Caki2 (cell line): ENCODE measurements around the gene ALKBH3. TPM values are rescaled to one million over a fixed set of nuclear protein-coding genes. Genes with fewer than 3 reads are reported as not detected.

ENCODE experiments used
- DNase-seq: peaks from one replicate; pipeline ENCODE4 v3.0.0-alpha.2; 2015; ENCODE audit warnings: low read depth
- in situ Hi-C: cut with HindIII; loops from 2 replicates; pipeline ENCODE4 v1.10.0; 2016; ENCODE audit warnings: low sequenced_read_pairs, low pct_unique_long_range_greater_than_20kb, mixed read lengths
- total RNA-seq: library from RNA; depleted of rRNA; stranded (reverse); fragments of >200 nt; shearing (Covaris generic); gene quantifications from 2 replicates; pipeline ENCODE4 v1.2.3, GENCODE V29; 2014; ENCODE audit warnings: low replicate concordance

ALKBH3 gene
- total RNA-seq, 1 experiment from 2014 or later: 43.1 TPM

- no peak for DNase-seq
- in situ Hi-C loops: no loop called here
Measured at GRCh38 chr11:43874738-43875137, 5.9 kb upstream of the ALKBH3 start.

- in situ Hi-C loops: no loop called here
- DNase-seq: no peak
Measured at GRCh38 chr11:43879789-43880639, 617 bp upstream of the ALKBH3 start.

GRCh38 chr11:43892851-43893250, 12.2 kb downstream of the ALKBH3 start:
- no peak for DNase-seq
- in situ Hi-C loops: no loop called here

- in situ Hi-C loops: no loop called here
- DNase-seq: no peak
Measured at GRCh38 chr11:43894546-43894945, 13.9 kb downstream of the ALKBH3 start.

DNA sequence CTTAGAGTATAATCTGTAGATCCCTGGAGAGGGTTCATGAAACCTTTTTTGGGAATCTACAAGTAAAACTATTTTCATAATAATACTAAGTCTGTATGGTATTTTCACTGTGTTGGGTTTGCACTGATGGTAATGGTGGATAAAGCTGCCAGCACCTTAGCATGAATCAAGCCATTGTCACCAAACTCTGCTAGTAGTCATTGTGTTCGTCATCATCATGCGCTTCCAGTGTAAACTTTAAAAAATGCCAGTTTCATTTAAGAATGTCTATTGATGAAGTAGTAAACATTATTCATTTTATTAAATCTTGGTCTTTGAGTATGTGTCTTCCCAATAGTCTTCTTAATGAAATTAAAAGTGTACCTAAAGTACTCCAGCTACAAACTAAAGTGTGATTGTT, 15.0 kb downstream of the ALKBH3 start:
- DNase-seq: no peak
- in situ Hi-C loops: no loop called here

DNA sequence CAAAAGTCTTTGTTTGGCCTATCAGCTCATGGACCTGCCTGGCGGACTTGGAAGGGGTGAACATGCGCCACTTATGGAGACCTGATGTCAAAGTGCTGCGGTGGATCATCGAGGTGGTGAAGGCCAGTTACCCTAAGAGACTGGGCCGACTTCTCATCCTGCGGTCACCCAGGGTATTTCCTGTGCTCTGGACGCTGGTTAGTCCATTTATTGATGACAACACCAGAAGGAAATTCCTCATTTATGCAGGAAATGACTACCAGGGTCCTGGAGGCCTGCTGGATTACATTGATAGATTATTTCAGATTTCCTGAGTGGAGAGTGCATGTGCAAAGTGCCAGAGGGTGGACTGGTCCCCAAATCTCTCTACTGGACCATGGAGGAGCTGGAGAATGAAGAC, 17.9 kb downstream of the ALKBH3 start:
- in situ Hi-C loops: no loop called here
- DNase-seq: no peak

GRCh38 chr11:43899094-43899493, 18.5 kb downstream of the ALKBH3 start:
- in situ Hi-C loops: no loop called here
- no peak for DNase-seq

GRCh38 chr11:43901551-43901950, 20.9 kb downstream of the ALKBH3 start:
- in situ Hi-C loops: no loop called here

DNA sequence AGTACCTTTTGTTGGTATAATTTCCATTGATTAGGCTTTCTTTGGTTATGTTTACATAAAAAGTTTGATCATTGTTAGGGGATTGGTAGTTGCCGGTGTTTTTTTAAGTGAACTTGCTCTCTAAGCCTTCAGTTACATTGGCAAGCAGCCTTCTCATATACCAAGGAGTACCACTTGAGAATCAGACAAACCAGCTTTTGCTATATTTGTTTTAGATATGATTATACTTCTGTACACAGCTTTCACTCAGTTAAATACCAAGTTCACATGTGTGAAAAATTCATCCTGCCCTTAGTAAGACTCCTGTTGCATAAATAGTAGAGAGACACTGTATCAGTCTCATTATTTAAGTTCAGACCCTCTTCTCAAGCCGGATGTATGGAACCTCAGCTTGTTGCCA, 22.4 kb downstream of the ALKBH3 start:
- in situ Hi-C loops: no loop called here

More at GRCh38 chr11:43901551-43901950, 20.9 kb downstream of the ALKBH3 start:
- DNase-seq: no peak

DNA sequence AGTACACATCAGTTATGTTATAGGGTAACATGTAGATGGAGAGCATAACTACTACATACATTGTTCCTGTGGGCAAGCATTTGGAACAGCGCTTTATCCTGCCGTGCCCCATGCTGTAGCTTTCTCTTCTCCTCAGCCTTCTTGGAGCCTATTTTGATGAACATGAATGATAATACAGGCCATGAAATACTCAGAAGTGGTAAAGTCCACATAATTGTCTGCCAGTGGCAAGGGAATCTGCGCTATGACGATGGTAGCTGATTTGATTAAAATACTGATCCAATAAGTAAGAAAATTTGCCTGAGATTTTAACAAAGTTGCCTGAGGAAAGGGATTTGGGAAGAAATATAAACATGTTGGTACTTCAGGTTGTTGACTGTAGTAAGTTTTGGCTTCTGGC, 23.3 kb downstream of the ALKBH3 start:
- in situ Hi-C loops: no loop called here
- DNase-seq: no peak

More for the DNA sequence above, 22.4 kb downstream of the ALKBH3 start:
- no peak for DNase-seq

GRCh38 chr11:43904742-43905535, 24.3 kb downstream of the ALKBH3 start:
- in situ Hi-C loops: no loop called here
- DNase-seq: no peak

DNA sequence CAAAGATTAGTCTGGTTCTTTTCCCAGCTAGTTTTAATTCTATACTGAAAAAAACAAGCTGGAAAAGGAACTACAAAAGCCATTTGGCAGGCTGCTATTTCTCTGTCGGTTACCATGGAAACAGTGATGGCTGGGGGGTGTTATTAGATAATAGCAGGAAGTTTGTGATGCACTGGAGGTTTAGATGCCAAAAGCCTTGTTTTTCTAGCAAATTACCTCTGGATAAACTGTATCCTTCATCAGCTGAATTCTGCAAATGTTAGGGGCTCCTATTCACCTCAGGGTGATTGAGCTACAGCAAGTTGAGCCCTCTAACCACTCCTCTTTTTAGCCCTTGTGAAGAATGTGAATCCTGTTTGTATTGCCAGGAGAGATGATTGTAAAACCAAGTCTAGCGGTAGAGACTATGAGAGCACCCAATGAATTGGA, 25.2 kb downstream of the ALKBH3 start:
- no peak for DNase-seq
- in situ Hi-C loops: no loop called here

- no peak for DNase-seq
- in situ Hi-C loops: no loop called here
Measured at GRCh38 chr11:43907028-43907975, 26.7 kb downstream of the ALKBH3 start.

DNA sequence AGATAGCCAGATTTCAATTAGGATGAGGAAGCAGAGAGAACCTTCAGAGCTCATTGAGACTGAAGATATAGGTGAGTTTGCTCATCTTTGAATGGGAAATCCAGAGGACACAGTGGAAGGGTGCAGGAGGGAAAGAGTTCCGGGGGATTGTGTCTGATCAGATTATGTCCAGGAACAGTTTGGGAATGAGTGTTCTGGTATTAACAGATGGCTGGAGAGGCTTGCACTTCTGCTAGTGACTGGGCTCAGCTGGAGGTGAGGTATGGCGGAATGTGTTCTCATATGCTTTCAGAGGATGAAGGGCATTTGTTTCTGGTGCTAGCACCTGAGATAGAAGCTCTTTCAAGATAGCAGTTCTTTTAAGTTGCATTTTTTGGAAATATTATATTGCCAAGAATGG, 27.6 kb downstream of the ALKBH3 start:
- in situ Hi-C loops: no loop called here
- no peak for DNase-seq

- DNase-seq: no peak
- in situ Hi-C loops: no loop called here
Measured at GRCh38 chr11:43908683-43909082, 28.1 kb downstream of the ALKBH3 start.

GRCh38 chr11:43913829-43914380, 33.3 kb downstream of the ALKBH3 start:
- no peak for DNase-seq
- in situ Hi-C loops: no loop called here

DNA sequence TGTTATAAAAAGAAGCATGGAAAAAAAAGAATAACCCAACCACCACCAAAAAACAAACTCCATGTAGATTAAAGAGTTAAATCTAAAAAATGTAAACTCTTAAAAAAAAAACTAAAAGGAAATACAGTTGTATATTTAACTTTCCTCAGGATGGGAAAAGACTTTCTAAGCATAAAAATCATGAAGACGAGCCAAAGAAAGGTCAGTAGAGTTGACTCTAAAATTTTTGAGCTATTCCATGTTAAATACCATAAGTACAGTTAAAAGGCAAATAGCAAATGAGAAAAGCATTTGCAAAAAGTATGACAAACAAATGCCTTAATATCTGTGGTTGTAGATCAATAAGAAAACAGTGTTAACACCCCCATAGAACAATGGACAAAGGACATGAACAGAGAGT, 33.8 kb downstream of the ALKBH3 start:
- in situ Hi-C loops: no loop called here
- DNase-seq: no peak

DNA sequence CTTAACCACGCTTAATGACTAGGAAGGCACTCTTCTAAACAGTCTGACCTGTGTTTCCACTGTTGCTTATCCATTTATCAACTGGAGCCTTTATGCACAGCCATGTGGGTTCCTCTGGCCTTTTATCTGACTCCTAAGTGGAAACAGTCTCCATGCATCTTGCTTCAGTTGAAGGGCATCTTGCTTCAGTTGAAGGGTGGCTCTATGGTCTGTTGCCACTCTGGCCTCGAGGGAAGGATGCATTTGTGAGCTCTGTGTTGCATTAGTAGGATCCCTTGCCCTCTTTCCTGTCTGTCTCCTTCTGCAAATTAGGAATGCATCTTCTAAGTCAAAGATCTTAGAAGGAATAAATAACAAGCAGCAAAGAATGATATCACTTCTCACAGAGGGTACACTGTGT, 36.0 kb downstream of the ALKBH3 start:
- DNase-seq: no peak
- in situ Hi-C loops: no loop called here
